ENCODE data around the gene BMAL2.

- TF ChIP-seq CSDC2 (CRISPR knock-in tag; IDR thresholded peaks at IDR 0.05) = no peak
- TF ChIP-seq POU6F1 (CRISPR knock-in tag; IDR thresholded peaks at IDR 0.05; ENCODE audit: borderline replicate concordance, low read depth) = no peak
- TF ChIP-seq OSR1 (CRISPR knock-in tag; IDR thresholded peaks at IDR 0.05) = no peak
- TF ChIP-seq ZFP3 (CRISPR knock-in tag; IDR thresholded peaks at IDR 0.05) = no peak
- no peak for TF ChIP-seq ZNF565 (CRISPR knock-in tag; conservative IDR thresholded peaks at IDR 0.05; ENCODE audit: low read depth)
- TF ChIP-seq ISL1 (CRISPR knock-in tag; IDR thresholded peaks at IDR 0.05) = peak; percentile 47; the same call in 1 of the 2 replicates
- TF ChIP-seq PPARA (CRISPR knock-in tag; IDR thresholded peaks at IDR 0.05; ENCODE audit: borderline replicate concordance) = no peak
These were observed 47.9 kb upstream of the BMAL2 start for GRCh38 chr12:27284751-27285150.
